ENCODE results near the gene YEATS2.

DNA sequence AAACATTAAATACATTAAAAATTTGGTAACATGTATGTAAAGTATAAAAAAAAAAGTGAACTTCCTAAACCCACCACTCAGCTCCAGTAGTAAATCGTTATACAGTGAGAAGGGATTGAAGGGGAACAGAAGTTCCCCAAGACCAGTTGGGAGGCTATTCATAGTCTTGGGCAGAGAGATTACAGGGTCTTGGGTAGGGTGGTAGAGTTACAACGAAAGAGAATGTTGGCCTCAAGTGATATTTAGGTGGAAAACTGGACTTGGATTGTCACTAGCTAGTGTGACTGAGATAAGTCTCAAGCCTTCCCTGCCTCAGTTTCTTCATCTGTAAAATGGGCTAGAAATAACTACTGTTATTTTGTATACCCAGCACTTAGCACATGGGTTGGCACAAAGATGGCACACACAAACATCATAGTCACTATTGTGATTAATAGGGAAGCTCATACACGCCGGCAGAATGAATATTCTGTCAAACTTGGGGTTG, 431 bp upstream of the YEATS2 start:
- no peak for TF ChIP-seq CTCF (conservative IDR thresholded peaks at IDR 0.05; ENCODE audit: low read length)
- TF ChIP-seq EZH2phosphoT487 (IDR thresholded peaks at IDR 0.05; ENCODE audit: borderline replicate concordance, low read depth, low read length) = no peak

All from OCI-LY7 (cell line).